ENCODE measurements around the gene KIF26A.

KIF26A gene

DNA sequence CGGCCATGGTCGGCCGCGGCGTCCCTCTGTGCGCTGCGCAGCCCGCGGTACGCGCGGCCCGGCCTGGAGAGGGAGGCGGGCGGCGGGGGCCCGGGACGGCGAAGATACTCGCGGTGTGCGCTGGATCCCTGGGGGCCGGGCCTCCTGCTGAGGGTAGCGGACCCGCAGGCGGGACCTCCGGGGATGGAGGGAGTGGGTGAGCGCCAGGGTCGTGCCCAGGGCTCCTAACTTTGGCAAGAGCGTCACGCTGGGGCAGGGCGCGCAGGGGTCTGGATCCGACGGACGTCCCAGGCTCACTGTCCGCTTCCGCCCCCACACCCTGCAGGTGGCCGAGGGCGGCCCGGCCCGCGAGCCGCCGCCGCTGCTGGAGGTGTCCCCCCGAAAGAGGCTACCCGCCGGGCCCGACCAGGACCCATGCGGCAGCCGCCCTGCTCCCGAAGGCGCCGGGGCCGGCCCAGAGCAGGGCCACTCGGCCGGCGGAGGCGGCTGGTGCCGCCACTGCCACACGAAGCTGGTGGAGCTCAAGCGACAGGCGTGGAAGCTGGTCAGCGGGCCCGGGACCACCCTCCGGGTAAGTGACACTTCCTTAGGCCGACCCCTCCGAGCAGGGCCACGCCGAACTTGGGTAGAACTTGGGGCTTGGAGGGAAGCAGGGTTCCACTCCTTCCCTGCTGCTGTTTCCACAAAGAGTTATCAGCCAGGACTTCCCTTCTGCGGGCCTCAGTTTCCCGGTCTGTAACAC, 502 bp downstream of the KIF26A start (continued):
- TF ChIP-seq ZXDB (tag by site-specific recombination; IDR thresholded peaks at IDR 0.05), result 0 out of 2 replicates have a peak, but pooled peaks have one; percentile 10
- peak; percentile 92 for TF ChIP-seq ZIC2 (tag by site-specific recombination; IDR thresholded peaks at IDR 0.05)
- TF ChIP-seq, protein P1, sequence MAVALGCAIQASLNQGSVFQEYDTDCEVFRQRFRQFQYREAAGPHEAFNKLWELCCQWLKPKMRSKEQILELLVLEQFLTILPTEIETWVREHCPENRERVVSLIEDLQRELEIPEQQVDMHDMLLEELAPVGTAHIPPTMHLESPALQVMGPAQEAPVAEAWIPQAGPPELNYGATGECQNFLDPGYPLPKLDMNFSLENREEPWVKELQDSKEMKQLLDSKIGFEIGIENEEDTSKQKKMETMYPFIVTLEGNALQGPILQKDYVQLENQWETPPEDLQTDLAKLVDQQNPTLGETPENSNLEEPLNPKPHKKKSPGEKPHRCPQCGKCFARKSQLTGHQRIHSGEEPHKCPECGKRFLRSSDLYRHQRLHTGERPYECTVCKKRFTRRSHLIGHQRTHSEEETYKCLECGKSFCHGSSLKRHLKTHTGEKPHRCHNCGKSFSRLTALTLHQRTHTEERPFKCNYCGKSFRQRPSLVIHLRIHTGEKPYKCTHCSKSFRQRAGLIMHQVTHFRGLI (tag by site-specific recombination; IDR thresholded peaks at IDR 0.05), result no peak
- 0 out of 2 replicates have a peak, but pooled peaks have one; percentile 22 for TF ChIP-seq BCL11B (tag by site-specific recombination; IDR thresholded peaks at IDR 0.05; ENCODE audit: low read depth)
- TF ChIP-seq ZBTB20 (tag by site-specific recombination; IDR thresholded peaks at IDR 0.05), result peak; percentile 41; the same call in 1 of the 2 replicates
- no peak for TF ChIP-seq ZSCAN30 (tag by site-specific recombination; IDR thresholded peaks at IDR 0.05)
- peak; percentile 94 for TF ChIP-seq GLIS1 (tag by site-specific recombination; IDR thresholded peaks at IDR 0.05)
- peak; percentile 70; the same call in 1 of the 2 replicates for TF ChIP-seq ZNF777 (tag by site-specific recombination; IDR thresholded peaks at IDR 0.05; ENCODE audit: borderline replicate concordance)

GRCh38 chr14:104139460-104140212, 1.2 kb downstream of the KIF26A start:
- TF ChIP-seq, protein P2, sequence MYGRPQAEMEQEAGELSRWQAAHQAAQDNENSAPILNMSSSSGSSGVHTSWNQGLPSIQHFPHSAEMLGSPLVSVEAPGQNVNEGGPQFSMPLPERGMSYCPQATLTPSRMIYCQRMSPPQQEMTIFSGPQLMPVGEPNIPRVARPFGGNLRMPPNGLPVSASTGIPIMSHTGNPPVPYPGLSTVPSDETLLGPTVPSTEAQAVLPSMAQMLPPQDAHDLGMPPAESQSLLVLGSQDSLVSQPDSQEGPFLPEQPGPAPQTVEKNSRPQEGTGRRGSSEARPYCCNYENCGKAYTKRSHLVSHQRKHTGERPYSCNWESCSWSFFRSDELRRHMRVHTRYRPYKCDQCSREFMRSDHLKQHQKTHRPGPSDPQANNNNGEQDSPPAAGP (tag by site-specific recombination; IDR thresholded peaks at IDR 0.05), result 0 out of 2 replicates have a peak, but pooled peaks have one; percentile 56
- peak; percentile 50 for TF ChIP-seq SP3 (tag by site-specific recombination; IDR thresholded peaks at IDR 0.05)
- peak; percentile 98 for TF ChIP-seq KLF1 (tag by site-specific recombination; IDR thresholded peaks at IDR 0.05)
- TF ChIP-seq, protein P3, sequence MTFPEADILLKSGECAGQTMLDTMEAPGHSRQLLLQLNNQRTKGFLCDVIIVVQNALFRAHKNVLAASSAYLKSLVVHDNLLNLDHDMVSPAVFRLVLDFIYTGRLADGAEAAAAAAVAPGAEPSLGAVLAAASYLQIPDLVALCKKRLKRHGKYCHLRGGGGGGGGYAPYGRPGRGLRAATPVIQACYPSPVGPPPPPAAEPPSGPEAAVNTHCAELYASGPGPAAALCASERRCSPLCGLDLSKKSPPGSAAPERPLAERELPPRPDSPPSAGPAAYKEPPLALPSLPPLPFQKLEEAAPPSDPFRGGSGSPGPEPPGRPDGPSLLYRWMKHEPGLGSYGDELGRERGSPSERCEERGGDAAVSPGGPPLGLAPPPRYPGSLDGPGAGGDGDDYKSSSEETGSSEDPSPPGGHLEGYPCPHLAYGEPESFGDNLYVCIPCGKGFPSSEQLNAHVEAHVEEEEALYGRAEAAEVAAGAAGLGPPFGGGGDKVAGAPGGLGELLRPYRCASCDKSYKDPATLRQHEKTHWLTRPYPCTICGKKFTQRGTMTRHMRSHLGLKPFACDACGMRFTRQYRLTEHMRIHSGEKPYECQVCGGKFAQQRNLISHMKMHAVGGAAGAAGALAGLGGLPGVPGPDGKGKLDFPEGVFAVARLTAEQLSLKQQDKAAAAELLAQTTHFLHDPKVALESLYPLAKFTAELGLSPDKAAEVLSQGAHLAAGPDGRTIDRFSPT (tag by site-specific recombination; IDR thresholded peaks at IDR 0.05), result no peak
- TF ChIP-seq ZFHX2 (tag by site-specific recombination; conservative IDR thresholded peaks at IDR 0.05), result peak; percentile 82
- peak; percentile 55; the same call in 1 of the 2 replicates for TF ChIP-seq EGR2 (tag by site-specific recombination; IDR thresholded peaks at IDR 0.05; ENCODE audit: low read depth)
- TF ChIP-seq, protein P4, sequence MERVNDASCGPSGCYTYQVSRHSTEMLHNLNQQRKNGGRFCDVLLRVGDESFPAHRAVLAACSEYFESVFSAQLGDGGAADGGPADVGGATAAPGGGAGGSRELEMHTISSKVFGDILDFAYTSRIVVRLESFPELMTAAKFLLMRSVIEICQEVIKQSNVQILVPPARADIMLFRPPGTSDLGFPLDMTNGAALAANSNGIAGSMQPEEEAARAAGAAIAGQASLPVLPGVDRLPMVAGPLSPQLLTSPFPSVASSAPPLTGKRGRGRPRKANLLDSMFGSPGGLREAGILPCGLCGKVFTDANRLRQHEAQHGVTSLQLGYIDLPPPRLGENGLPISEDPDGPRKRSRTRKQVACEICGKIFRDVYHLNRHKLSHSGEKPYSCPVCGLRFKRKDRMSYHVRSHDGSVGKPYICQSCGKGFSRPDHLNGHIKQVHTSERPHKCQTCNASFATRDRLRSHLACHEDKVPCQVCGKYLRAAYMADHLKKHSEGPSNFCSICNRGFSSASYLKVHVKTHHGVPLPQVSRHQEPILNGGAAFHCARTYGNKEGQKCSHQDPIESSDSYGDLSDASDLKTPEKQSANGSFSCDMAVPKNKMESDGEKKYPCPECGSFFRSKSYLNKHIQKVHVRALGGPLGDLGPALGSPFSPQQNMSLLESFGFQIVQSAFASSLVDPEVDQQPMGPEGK (tag by site-specific recombination; IDR thresholded peaks at IDR 0.05), result peak; percentile 57
- TF ChIP-seq ZNF629 (tag by site-specific recombination; IDR thresholded peaks at IDR 0.05), result no peak
- no peak for TF ChIP-seq ZNF280D (tag by site-specific recombination; IDR thresholded peaks at IDR 0.05)
- peak; percentile 39; the same call in 1 of the 2 replicates for TF ChIP-seq SP2 (tag by site-specific recombination; IDR thresholded peaks at IDR 0.05)
- no peak for TF ChIP-seq ZBTB21 (tag by site-specific recombination; IDR thresholded peaks at IDR 0.05)
- ChIA-PET POLR2A (interaction anchor here (0.6 kb wide), 1 partner anchor 407 kb away, joined by 3 read pairs; no protein-coding TSS in a partner anchor), CTCF (interaction anchor here (0.8 to 1.2 kb wide), 2 partner anchors 13 to 425 kb away, joined by 4 read pairs; no protein-coding TSS in a partner anchor)
- peak overlapping the region; percentile 76; the same call in 1 of the 2 replicates for H3K27ac ChIP-seq (ENCODE audit: extremely low read depth, low read depth, low read length)
- peak overlapping the region; percentile 45 for H3K4me3 ChIP-seq (ENCODE audit: low read depth, low read length)
- peaks cover 7% of the 10 kb centered on the region for H3K4me1 ChIP-seq (ENCODE audit: control insufficient read depth, insufficient read depth, low read length)
- H3K36me3 ChIP-seq (ENCODE audit: control insufficient read depth in 2 of 2, insufficient read depth in 1 of 2, low read length in 2 of 2), result peaks cover 0 to 16% of the 10 kb centered on the region in 2 experiments; a peak in 1 of 3 replicates
- H3K9me3 ChIP-seq (ENCODE audit: control insufficient read depth, insufficient read depth, low read depth, low read length), result no peaks in the 10 kb centered on the region

Measured in HEK293 (cell line).